Measurements from ENCODE around the gene CPM. TPM values are rescaled to one million over a fixed set of nuclear protein-coding genes. Genes with fewer than 3 reads are reported as not detected.

CPM gene
- polyA plus RNA-seq, 1 experiment: 5.4 TPM

GRCh38 chr12:68911197-68911718 lies 21.7 kb downstream of the CPM start:
- no peaks in the 10 kb centered on the region for H3K9me3 ChIP-seq (ENCODE audit: control insufficient read depth, insufficient read depth, low read length)
- no peak overlapping the region for H3K4me3 ChIP-seq (ENCODE audit: low read depth, low read length)
- POLR2A ChIA-PET: no interaction called here
- no peak for TF ChIP-seq CTCF (IDR thresholded peaks at IDR 0.05; ENCODE audit: low read depth, low read length)
- CTCF ChIA-PET: interaction anchor here (0.6 to 1.1 kb wide), 2 partner anchors 14 to 40 kb away, joined by 3 read pairs; no protein-coding TSS in a partner anchor
- no peaks in the 10 kb centered on the region for H3K27me3 ChIP-seq (ENCODE audit: control insufficient read depth, insufficient read depth, low read length)
- H3K27ac ChIP-seq (ENCODE audit: low read depth, low read length): no peak overlapping the region
- no peak for DNase-seq (ENCODE audit: low read depth, low spot score)

DNA sequence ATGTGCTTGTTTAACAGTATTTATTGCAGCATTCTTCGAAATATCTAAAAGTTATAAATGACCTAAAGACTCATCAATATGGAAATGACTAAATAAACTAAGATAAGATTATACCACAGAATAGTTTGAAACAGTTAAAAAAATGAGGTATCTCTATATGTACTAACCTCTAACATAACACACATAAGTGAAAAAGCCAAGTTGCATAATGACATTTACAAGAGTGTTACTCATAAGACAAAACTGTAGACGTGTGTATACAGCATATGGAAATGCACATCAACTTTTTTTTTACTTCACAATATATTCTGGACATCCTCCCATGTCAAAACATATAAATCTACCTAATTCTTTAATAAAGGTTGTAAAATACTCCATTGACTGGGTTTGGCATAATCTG lies 22.8 kb downstream of the CPM start:
- DNase-seq (ENCODE audit: low read depth, low spot score): no peak
- ChIA-PET POLR2A (no interaction called here), CTCF (no interaction called here)
- H3K27ac ChIP-seq (ENCODE audit: low read depth, low read length): no peak overlapping the region
- H3K27me3 ChIP-seq (ENCODE audit: control insufficient read depth, insufficient read depth, low read length): no peaks in the 10 kb centered on the region
- no peak for TF ChIP-seq CTCF (IDR thresholded peaks at IDR 0.05; ENCODE audit: low read depth, low read length)
- no peak overlapping the region for H3K4me3 ChIP-seq (ENCODE audit: low read depth, low read length)
- no peaks in the 10 kb centered on the region for H3K9me3 ChIP-seq (ENCODE audit: control insufficient read depth, insufficient read depth, low read length)

GRCh38 chr12:68908076-68908475 lies 24.9 kb downstream of the CPM start:
- TF ChIP-seq CTCF (IDR thresholded peaks at IDR 0.05; ENCODE audit: low read depth, low read length): no peak
- ChIA-PET POLR2A (no interaction called here), CTCF (no interaction called here)
- Histone ChIP-seq H3K27ac (ENCODE audit: low read depth, low read length) (no peak overlapping the region), H3K9me3 (ENCODE audit: control insufficient read depth, insufficient read depth, low read length) (no peaks in the 10 kb centered on the region), H3K27me3 (ENCODE audit: control insufficient read depth, insufficient read depth, low read length) (no peaks in the 10 kb centered on the region), H3K4me3 (ENCODE audit: low read depth, low read length) (no peak overlapping the region)
- DNase-seq (ENCODE audit: low read depth, low spot score): no peak

- CTCF ChIA-PET: no interaction called here
- no peak for TF ChIP-seq CTCF (IDR thresholded peaks at IDR 0.05; ENCODE audit: low read depth, low read length)
- H3K4me3 ChIP-seq (ENCODE audit: low read depth, low read length): no peak overlapping the region
- no peaks in the 10 kb centered on the region for H3K27me3 ChIP-seq (ENCODE audit: control insufficient read depth, insufficient read depth, low read length)
- no peak for DNase-seq (ENCODE audit: low read depth, low spot score)
- POLR2A ChIA-PET: no interaction called here
- no peak overlapping the region for H3K27ac ChIP-seq (ENCODE audit: low read depth, low read length)
- no peaks in the 10 kb centered on the region for H3K9me3 ChIP-seq (ENCODE audit: control insufficient read depth, insufficient read depth, low read length)
Observed at GRCh38 chr12:68905733-68906132, 27.2 kb downstream of the CPM start.

DNA sequence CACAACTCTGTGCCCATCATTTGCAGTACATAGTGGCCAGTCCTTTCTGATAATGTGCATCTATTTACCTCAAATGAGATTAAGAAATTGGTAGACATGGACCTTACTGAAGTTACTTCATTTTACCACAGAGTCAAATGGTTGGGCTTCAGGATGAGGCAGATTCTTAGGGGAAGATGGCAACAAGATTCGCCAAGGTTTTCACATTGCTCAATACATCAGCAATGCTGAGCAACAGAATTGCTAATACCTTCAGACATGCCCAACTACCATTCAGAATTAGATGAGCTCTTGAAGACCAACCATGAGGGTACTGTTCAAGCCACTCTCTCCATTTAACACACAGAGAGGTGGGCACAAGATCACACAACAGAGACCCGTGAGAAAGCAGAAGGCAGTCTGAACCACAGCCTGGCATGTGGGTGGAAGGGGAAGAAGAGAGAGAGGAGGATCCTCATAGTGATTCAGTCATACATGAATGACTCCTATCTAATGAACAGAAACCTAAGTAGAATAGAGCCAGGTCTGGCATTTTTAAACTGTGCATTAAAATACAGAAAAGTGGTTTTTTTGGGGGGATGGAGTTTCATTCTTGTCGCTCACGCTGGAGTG lies 28.5 kb downstream of the CPM start:
- TF ChIP-seq CTCF (IDR thresholded peaks at IDR 0.05; ENCODE audit: low read depth, low read length): no peak
- CTCF ChIA-PET: no interaction called here
- no peaks in the 10 kb centered on the region for H3K9me3 ChIP-seq (ENCODE audit: control insufficient read depth, insufficient read depth, low read length)
- no peak overlapping the region for H3K27ac ChIP-seq (ENCODE audit: low read depth, low read length)
- no peaks in the 10 kb centered on the region for H3K27me3 ChIP-seq (ENCODE audit: control insufficient read depth, insufficient read depth, low read length)
- POLR2A ChIA-PET: no interaction called here
- no peak overlapping the region for H3K4me3 ChIP-seq (ENCODE audit: low read depth, low read length)
- no peak for DNase-seq (ENCODE audit: low read depth, low spot score)
